Right lobe of liver (tissue), 4 donors: ENCODE measurements around the gene HPN.

Experiments
- CTCF ChIP-seq, 4 donors: fragments of 200-600 bp in 3 of 4; fragments of 450-650 bp in 1 of 4; IDR thresholded peaks; one replicate each; pipeline versions ENCODE4 v1.5.1 to v1.8.0; 2016 to 2022; ENCODE audit warnings: antibody characterized with exemption in 4 of 4, mild to moderate bottlenecking in 2 of 4
- POLR2A ChIP-seq: fragments of 450-650 bp; IDR thresholded peaks from one replicate; pipeline ENCODE4 v1.6.1; 2017; ENCODE audit warnings: antibody characterized with exemption, mild to moderate bottlenecking
- donor health status: DM: no; HTN: no; CAD: no.
- donor health status: DM: no; HTN: no; CAD: no.
- donor health status: DM: no; HTN: yes; CAD: no.

- TF ChIP-seq CTCF (IDR thresholded peaks at IDR 0.05) (no peak), POLR2A (no peak)
These were observed 42.4 kb downstream of the HPN start for GRCh38 chr19:35083691-35084508.
